ENCODE results near the gene MEI4. TPM values are rescaled to one million over a fixed set of nuclear protein-coding genes. Genes with fewer than 3 reads are reported as not detected.

Gene MEI4
- total and polyA plus RNA-seq, 2 of the 13 experiments (the other 11 are each of a cell fraction or from before 2014, with no cell fraction given) = not detected

GRCh38 chr6:77666846-77667245 lies 14.0 kb downstream of the MEI4 start:
- Histone ChIP-seq H2AFZ (ENCODE audit: low read length) (no peak overlapping the region), H3K9ac (ENCODE audit: insufficient read depth, low read depth, low read length) (no peak overlapping the region), H3K27me3 (ENCODE audit: control insufficient read depth in 1 of 2, insufficient read depth in 2 of 2, low read length in 2 of 2) (no peaks in the 10 kb centered on the region), H3K9me3 (ENCODE audit: low read length) (no peaks in the 10 kb centered on the region), H3K4me3 (replicated peaks in 1 of 3; ENCODE audit: insufficient read depth in 1 of 3, low read depth in 2 of 3, low read length in 3 of 3) (no peak overlapping the region), H3K79me2 (ENCODE audit: insufficient read depth, low read length) (no peaks in the 10 kb centered on the region), H3K4me1 (ENCODE audit: insufficient read depth, low read length) (no peaks in the 10 kb centered on the region), H3K4me2 (ENCODE audit: low read depth, low read length) (no peak overlapping the region), H3K36me3 (replicated peaks in 1 of 2; ENCODE audit: control insufficient read depth in 1 of 2, insufficient read depth in 2 of 2, low read length in 2 of 2) (no peaks in the 10 kb centered on the region), H3K27ac (ENCODE audit: extremely low read length, insufficient read depth, low read length) (no peak overlapping the region), H4K20me1 (ENCODE audit: insufficient read depth, low read length) (no peaks in the 10 kb centered on the region)
- WGBS (ENCODE audit: low lambda C conversion rate) = 71% methylated on average over 4 of the region's 4 CpGs
- FAIRE-seq = no peak
- BruUV-seq (replicated peaks) = no TSS peak
- POLR2A ChIA-PET = no interaction called here
- intact Hi-C loops (cut with micrococcal nuclease; ENCODE audit: unreplicated experiment) (no loop called here), in situ Hi-C loops (cut with HindIII; ENCODE audit: extremely low pct_ligation_motif_present, low pct_unique_long_range_greater_than_20kb) (no loop called here)
- no peak for TF ChIP-seq ZNF674 (CRISPR knock-in tag; IDR thresholded peaks at IDR 0.05; ENCODE audit: low read depth)
- no peak for DNase-seq (ENCODE audit: low spot score)
- CTCF ChIA-PET (ENCODE audit: low intra/inter-chr PET ratio, low total read pairs) = no interaction called here
- ATAC-seq = no peak

- CTCF ChIA-PET (ENCODE audit: low intra/inter-chr PET ratio, low total read pairs) = no interaction called here
- no TSS peak for BruUV-seq (replicated peaks)
- TF ChIP-seq GABPB1 (CRISPR knock-in tag; IDR thresholded peaks at IDR 0.05) = no peak
- TF ChIP-seq ZNF710 (CRISPR knock-in tag; IDR thresholded peaks at IDR 0.05; ENCODE audit: borderline replicate concordance) = no peak
- TF ChIP-seq FOXK2 (IDR thresholded peaks at IDR 0.05) = no peak
- no peak for TF ChIP-seq ZBTB7A (CRISPR knock-in tag; IDR thresholded peaks at IDR 0.05)
- no peak for TF ChIP-seq SP4 (CRISPR knock-in tag; IDR thresholded peaks at IDR 0.05)
- TF ChIP-seq ZNF292 (CRISPR knock-in tag; IDR thresholded peaks at IDR 0.05; ENCODE audit: borderline replicate concordance, low read depth) = no peak
- no peak for TF ChIP-seq KDM3A (CRISPR knock-in tag; IDR thresholded peaks at IDR 0.05; ENCODE audit: low read depth)
- no peak for TF ChIP-seq HOMEZ (CRISPR knock-in tag; IDR thresholded peaks at IDR 0.05; ENCODE audit: low read depth)
- no peak for TF ChIP-seq E2F1 (CRISPR knock-in tag; IDR thresholded peaks at IDR 0.05)
- no peak for TF ChIP-seq POLR2A (IDR thresholded peaks at IDR 0.05; ENCODE audit: insufficient read depth in 1 of 2, low read depth in 2 of 2, low read length in 2 of 2)
- no peak for TF ChIP-seq ZNF558 (CRISPR knock-in tag; IDR thresholded peaks at IDR 0.05; ENCODE audit: borderline replicate concordance)
Measured at GRCh38 chr6:77669913-77670312, 17.1 kb downstream of the MEI4 start.

More at GRCh38 chr6:77669913-77670312, 17.1 kb downstream of the MEI4 start:
- no peak overlapping the region for H2AFZ ChIP-seq (ENCODE audit: low read length)
- ATAC-seq = no peak
- no peaks in the 10 kb centered on the region for H3K4me1 ChIP-seq (ENCODE audit: insufficient read depth, low read length)
- H3K9me3 ChIP-seq (ENCODE audit: low read length) = no peaks in the 10 kb centered on the region
- H3K4me2 ChIP-seq (ENCODE audit: low read depth, low read length) = no peak overlapping the region
- FAIRE-seq = no peak
- H3K27me3 ChIP-seq (ENCODE audit: control insufficient read depth in 1 of 2, insufficient read depth in 2 of 2, low read length in 2 of 2) = no peaks in the 10 kb centered on the region
- POLR2A ChIA-PET = no interaction called here
- no peak overlapping the region for H3K27ac ChIP-seq (ENCODE audit: extremely low read length, insufficient read depth, low read length)
- in situ Hi-C loops (cut with HindIII; ENCODE audit: extremely low pct_ligation_motif_present, low pct_unique_long_range_greater_than_20kb) = no loop called here
- no peaks in the 10 kb centered on the region for H4K20me1 ChIP-seq (ENCODE audit: insufficient read depth, low read length)
- no peak for DNase-seq (ENCODE audit: low spot score)
- no peak overlapping the region for H3K4me3 ChIP-seq (replicated peaks in 1 of 3; ENCODE audit: insufficient read depth in 1 of 3, low read depth in 2 of 3, low read length in 3 of 3)
- WGBS (ENCODE audit: low lambda C conversion rate) = 27% methylated on average over 2 of the region's 2 CpGs
- intact Hi-C loops (cut with micrococcal nuclease; ENCODE audit: unreplicated experiment) = no loop called here
- no peaks in the 10 kb centered on the region for H3K36me3 ChIP-seq (replicated peaks in 1 of 2; ENCODE audit: control insufficient read depth in 1 of 2, insufficient read depth in 2 of 2, low read length in 2 of 2)
- H3K79me2 ChIP-seq (ENCODE audit: insufficient read depth, low read length) = no peaks in the 10 kb centered on the region
- H3K9ac ChIP-seq (ENCODE audit: insufficient read depth, low read depth, low read length) = no peak overlapping the region

Data from HepG2 (cell line).